Vein endothelial cell (primary cell): ENCODE data around the gene C4BPA. TPM values are rescaled to one million over a fixed set of nuclear protein-coding genes. Genes with fewer than 3 reads are reported as not detected.

ENCODE experiments used
- small RNA-seq: library from RNA; depleted of rRNA; stranded (forward); fragments of <200 nt; gene quantifications from one replicate; pipeline ENCODE3, GENCODE V24; 2012
- total RNA-seq: library from RNA; depleted of rRNA; stranded (reverse); fragments of >200 nt; gene quantifications from 2 replicates; pipeline ENCODE4 v1.2.3, GENCODE V29; 2012

The C4BPA gene
- not detected in 2 replicates for total RNA-seq

DNA sequence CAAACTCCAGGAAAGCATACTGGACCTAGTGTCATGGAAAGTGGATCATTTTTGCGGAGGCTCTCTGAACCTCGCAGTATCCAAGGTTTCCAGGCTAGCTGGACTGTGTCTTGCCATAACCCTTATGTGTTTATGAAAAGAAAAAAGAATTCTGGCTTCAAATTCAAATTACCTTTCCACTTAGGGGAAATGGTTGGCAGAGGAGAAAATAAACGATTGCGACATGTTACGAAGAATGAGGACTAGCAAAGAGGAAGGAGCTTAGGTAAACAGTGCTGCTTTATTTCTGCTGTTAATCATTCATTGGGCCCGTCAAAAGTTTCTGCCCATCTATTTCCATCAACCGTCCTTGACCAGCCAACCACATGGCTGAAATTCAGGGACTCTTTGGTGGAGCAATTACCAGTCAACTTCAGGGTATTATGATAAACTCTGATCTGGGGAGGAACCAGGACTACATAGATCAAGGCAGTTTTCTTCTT is at the start of gene C4BPA:
Gene C4BPA (plus strand): TSS at position 342 of the 482 bp plus-strand sequence. CDS start 8,793 bp downstream, outside the sequence.

DNA sequence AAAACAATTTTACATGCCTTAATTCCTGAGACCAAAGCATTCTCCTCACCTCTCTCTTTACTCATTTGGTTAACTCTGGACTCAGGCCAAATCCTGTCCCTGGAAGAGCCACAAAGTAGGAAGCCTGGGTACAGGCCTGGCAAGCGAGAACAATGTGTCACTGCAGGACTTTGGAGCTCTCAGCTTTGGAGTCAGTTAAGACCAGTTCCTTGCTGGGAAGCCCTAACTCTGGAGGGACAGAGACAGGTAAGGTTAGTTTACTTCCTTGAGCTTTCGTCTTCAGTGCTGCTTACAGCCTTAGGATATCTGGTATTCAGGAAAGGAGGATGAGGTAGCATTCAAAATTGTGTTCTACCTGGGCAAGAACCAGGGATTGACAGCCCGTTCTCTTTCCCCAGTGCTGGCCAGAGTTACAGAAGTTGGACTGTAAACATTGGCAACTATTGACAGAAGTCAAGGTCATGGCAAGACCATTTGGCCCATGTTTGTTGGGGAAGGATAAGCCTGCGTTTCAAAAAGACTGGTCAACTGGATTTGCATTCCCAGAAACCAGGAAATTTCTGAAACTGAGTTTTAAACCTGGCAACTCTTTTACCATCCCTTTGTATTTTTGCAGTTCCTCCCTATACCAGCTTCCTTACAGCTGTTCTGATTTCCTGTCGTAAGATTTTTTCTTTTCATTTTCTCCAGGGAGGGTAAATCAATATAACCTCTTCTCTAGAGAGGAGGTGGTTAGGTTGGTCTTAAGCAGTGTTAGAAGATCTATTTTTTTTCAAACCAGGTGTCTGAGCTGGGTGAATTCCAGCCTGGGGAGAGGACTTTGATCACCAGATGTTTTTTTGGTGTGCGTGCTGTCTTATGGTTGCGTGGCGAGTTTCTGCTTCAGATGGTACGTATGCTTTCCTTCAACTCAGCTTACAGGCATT is 15.1 kb upstream of the C4BPA start, which contains the start of gene C4BPB:
Gene C4BPB (plus strand): TSS at position 160 of the 926 bp plus-strand sequence. CDS start 672 bp downstream, at position 832.

Small RNA genes within 50 kb of the gene (small RNA-seq; reads per million reads assigned to genes)
- gene AL445493.1: not detected

Other genes with a start within 250 kb of the C4BPA start
- not detected in 2 replicates for gene IL20, start 238.6 kb upstream of the C4BPA start, total RNA-seq
- gene IL24, start 206.8 kb upstream of the C4BPA start, total RNA-seq: not detected in 2 replicates
- gene FCMR, start 182.3 kb upstream of the C4BPA start, total RNA-seq: 0.38 TPM in 1 of 2 replicates, not detected in the other
- gene PIGR, start 157.8 kb upstream of the C4BPA start, total RNA-seq: not detected in 2 replicates
- not detected in 2 replicates for gene FCAMR, start 133.8 kb upstream of the C4BPA start, total RNA-seq
- gene C1orf116, start 71.5 kb upstream of the C4BPA start, total RNA-seq: not detected in 2 replicates
- gene YOD1, start 53.0 kb upstream of the C4BPA start, total RNA-seq: 8.2 and 10.3 TPM in 2 replicates
- gene PFKFB2, start 51.0 kb upstream of the C4BPA start, total RNA-seq: 1.3 and 1.9 TPM in 2 replicates
- gene C4BPB, start 15.4 kb upstream of the C4BPA start, total RNA-seq: 0.10 TPM in 1 of 2 replicates, not detected in the other
- gene CD55, start 217.4 kb downstream of the C4BPA start, total RNA-seq: 161 and 223 TPM in 2 replicates